ENCODE measurements around the gene ABHD2. TPM values are rescaled to one million over a fixed set of nuclear protein-coding genes. Genes with fewer than 3 reads are reported as not detected.
"Not testable (repeated sequence)": the region's sequence is repeated elsewhere in the genome, so short reads cannot be mapped to it uniquely, and the experiment has no call there.

The ABHD2 gene
- total RNA-seq, 2 experiments from 2014 or later = 62.4 to 63.5 TPM

GRCh38 chr15:89116404-89116803 lies 28.1 kb downstream of the ABHD2 start:
- H3K4me3 Mint-ChIP-seq = no peak overlapping the region
- peaks cover 18% of the 10 kb centered on the region for H3K4me1 Mint-ChIP-seq
- DNase-seq = no peak
- ChIA-PET CTCF (no interaction called here), POLR2A (no interaction called here)
- H3K27me3 Mint-ChIP-seq = no peaks in the 10 kb centered on the region
- peaks cover 50% of the 10 kb centered on the region for H3K36me3 Mint-ChIP-seq (ENCODE audit: low read depth)
- H3K27ac Mint-ChIP-seq = no peak overlapping the region
- no peaks in the 10 kb centered on the region for H3K9me3 Mint-ChIP-seq

GRCh38 chr15:89117790-89118189 lies 29.5 kb downstream of the ABHD2 start:
- Mint-ChIP-seq H3K4me3 (no peak overlapping the region), H3K36me3 (ENCODE audit: low read depth) (peaks cover 56% of the 10 kb centered on the region), H3K27ac (no peak overlapping the region), H3K9me3 (no peaks in the 10 kb centered on the region), H3K27me3 (no peaks in the 10 kb centered on the region), H3K4me1 (peaks cover 6% of the 10 kb centered on the region)
- no peak for DNase-seq
- POLR2A ChIA-PET = interaction anchor here (0.8 kb wide), 1 partner anchor 27 kb away, joined by 3 read pairs; no protein-coding TSS in a partner anchor
- CTCF ChIA-PET = interaction anchor here (1.3 to 1.4 kb wide), 3 partner anchors 11 to 60 kb away, joined by 4 read pairs; no protein-coding TSS in a partner anchor

GRCh38 chr15:89118481-89118989 lies 30.3 kb downstream of the ABHD2 start:
- ChIA-PET CTCF (interaction anchor here (1.3 to 1.4 kb wide), 3 partner anchors 11 to 61 kb away, joined by 4 read pairs; no protein-coding TSS in a partner anchor), POLR2A (interaction anchor here (0.8 kb wide), 1 partner anchor 27 kb away, joined by 3 read pairs; no protein-coding TSS in a partner anchor)
- no peaks in the 10 kb centered on the region for H3K9me3 Mint-ChIP-seq
- H3K27me3 Mint-ChIP-seq = no peaks in the 10 kb centered on the region
- no peak overlapping the region for H3K27ac Mint-ChIP-seq
- peaks cover 1% of the 10 kb centered on the region for H3K4me1 Mint-ChIP-seq
- DNase-seq = no peak
- H3K36me3 Mint-ChIP-seq (ENCODE audit: low read depth) = peaks cover 61% of the 10 kb centered on the region
- H3K4me3 Mint-ChIP-seq = no peak overlapping the region

GRCh38 chr15:89119489-89120478 lies 31.5 kb downstream of the ABHD2 start:
- Mint-ChIP-seq H3K27ac (no peak overlapping the region), H3K4me1 (peaks cover 1% of the 10 kb centered on the region), H3K27me3 (no peaks in the 10 kb centered on the region), H3K9me3 (no peaks in the 10 kb centered on the region), H3K36me3 (ENCODE audit: low read depth) (peaks cover 60% of the 10 kb centered on the region), H3K4me3 (no peak overlapping the region)
- ChIA-PET POLR2A (no interaction called here), CTCF (interaction anchor here (0.6 to 1.4 kb wide), 2 partner anchors 9 to 45 kb away, joined by 3 to 11 read pairs; no protein-coding TSS in a partner anchor)
- DNase-seq = no peak

- H3K27ac Mint-ChIP-seq, DNase-seq, POLR2A ChIA-PET, H3K4me1 Mint-ChIP-seq, H3K9me3 Mint-ChIP-seq, H3K4me3 Mint-ChIP-seq, H3K27me3 Mint-ChIP-seq: not testable (repeated sequence)
- peaks cover 58% of the 10 kb centered on the region for H3K36me3 Mint-ChIP-seq (ENCODE audit: low read depth)
- CTCF ChIA-PET = interaction anchor here (1.4 kb wide), 1 partner anchor 8 kb away, joined by 11 read pairs; no protein-coding TSS in a partner anchor
Measured at GRCh38 chr15:89120479-89121000, 32.3 kb downstream of the ABHD2 start.

- no peak overlapping the region for H3K4me3 Mint-ChIP-seq
- CTCF ChIA-PET = interaction anchor here (1.0 kb wide), 1 partner anchor 86 kb away, joined by 3 read pairs; no protein-coding TSS in a partner anchor
Measured at GRCh38 chr15:89121414-89121813, 33.2 kb downstream of the ABHD2 start.

DNA sequence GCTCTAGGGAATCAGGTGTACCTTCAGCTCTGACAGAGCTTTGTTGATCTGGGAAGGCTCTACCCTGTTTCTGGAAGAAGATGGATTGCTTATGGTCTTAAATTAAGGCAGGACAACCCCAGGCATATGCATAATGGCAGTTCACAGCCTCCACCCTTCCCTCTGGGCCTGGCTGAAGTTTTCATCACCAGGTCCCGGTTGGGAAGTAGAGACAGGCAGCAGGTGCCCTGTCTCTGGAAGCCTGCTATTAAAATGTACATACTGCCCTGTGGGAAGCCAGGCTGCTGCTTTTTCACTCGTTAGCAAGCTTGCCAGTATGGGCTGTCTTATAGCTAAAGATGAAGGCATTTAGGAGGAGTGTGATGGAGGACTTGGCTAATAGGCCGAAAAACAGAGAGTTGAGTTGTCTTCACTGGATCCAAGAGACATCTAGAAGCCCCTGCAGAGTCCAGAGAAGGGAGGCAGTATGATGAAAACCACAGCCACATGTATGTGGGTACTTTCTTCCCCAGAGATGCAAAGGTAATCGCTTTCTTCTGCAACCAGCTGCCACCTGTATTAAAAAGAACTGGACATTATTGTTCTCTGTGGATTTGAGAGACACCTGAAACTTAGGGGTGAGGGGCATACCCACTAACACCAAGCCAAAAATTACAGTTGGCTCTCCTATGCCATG lies 34.4 kb downstream of the ABHD2 start:
- no peaks in the 10 kb centered on the region for H3K27me3 Mint-ChIP-seq
- ChIA-PET POLR2A (interaction anchor here (0.6 kb wide), 1 partner anchor 22 kb away, joined by 3 read pairs; no protein-coding TSS in a partner anchor), CTCF (interaction anchor here (0.5 to 0.7 kb wide), 3 partner anchors 11 to 218 kb away, joined by 3 to 7 read pairs (median 4); no protein-coding TSS in a partner anchor)
- DNase-seq = no peak
- peaks cover 54% of the 10 kb centered on the region for H3K36me3 Mint-ChIP-seq (ENCODE audit: low read depth)
- H3K27ac Mint-ChIP-seq = no peak overlapping the region
- no peaks in the 10 kb centered on the region for H3K9me3 Mint-ChIP-seq
- no peak overlapping the region for H3K4me3 Mint-ChIP-seq
- peaks cover 10% of the 10 kb centered on the region for H3K4me1 Mint-ChIP-seq

More at GRCh38 chr15:89121414-89121813, 33.2 kb downstream of the ABHD2 start:
- POLR2A ChIA-PET = no interaction called here
- no peaks in the 10 kb centered on the region for H3K9me3 Mint-ChIP-seq
- peaks cover 5% of the 10 kb centered on the region for H3K4me1 Mint-ChIP-seq
- H3K27ac Mint-ChIP-seq = no peak overlapping the region
- peaks cover 60% of the 10 kb centered on the region for H3K36me3 Mint-ChIP-seq (ENCODE audit: low read depth)
- DNase-seq = no peak
- no peaks in the 10 kb centered on the region for H3K27me3 Mint-ChIP-seq

DNA sequence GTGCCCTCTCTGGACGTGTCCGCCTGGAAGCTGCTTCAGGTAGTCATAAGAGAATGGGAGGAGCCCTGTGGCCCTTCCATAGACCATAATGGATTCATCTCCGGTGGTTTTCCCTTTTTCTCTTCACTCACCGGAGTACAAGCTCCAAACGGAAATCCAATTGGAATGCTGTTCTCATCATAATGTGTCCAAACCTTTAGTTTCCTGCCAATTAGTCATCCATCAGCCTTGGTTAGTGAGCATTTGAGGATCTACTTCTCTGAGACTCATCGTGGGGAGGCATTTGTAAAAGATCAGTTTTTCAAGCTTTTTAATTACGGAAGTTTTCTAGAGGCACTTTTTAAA lies 34.9 kb downstream of the ABHD2 start:
- DNase-seq = no peak
- ChIA-PET CTCF (interaction anchor here (0.5 to 1.0 kb wide), 4 partner anchors 54 to 218 kb away, joined by 3 to 7 read pairs (median 4); no protein-coding TSS in a partner anchor), POLR2A (interaction anchor here (0.6 kb wide), 1 partner anchor 23 kb away, joined by 3 read pairs; no protein-coding TSS in a partner anchor)
- no peaks in the 10 kb centered on the region for H3K27me3 Mint-ChIP-seq
- no peak overlapping the region for H3K27ac Mint-ChIP-seq
- H3K36me3 Mint-ChIP-seq (ENCODE audit: low read depth) = peaks cover 52% of the 10 kb centered on the region
- no peak overlapping the region for H3K4me3 Mint-ChIP-seq
- H3K4me1 Mint-ChIP-seq = peaks cover 10% of the 10 kb centered on the region
- H3K9me3 Mint-ChIP-seq = no peaks in the 10 kb centered on the region

- ChIA-PET POLR2A (no interaction called here), CTCF (interaction anchor here (2.0 kb wide), 1 partner anchor 68 kb away, joined by 8 read pairs; no protein-coding TSS in a partner anchor)
- Mint-ChIP-seq H3K36me3 (ENCODE audit: low read depth) (peaks cover 38% of the 10 kb centered on the region), H3K27ac (no peak overlapping the region), H3K4me3 (no peak overlapping the region), H3K27me3 (no peaks in the 10 kb centered on the region), H3K4me1 (peaks cover 12% of the 10 kb centered on the region), H3K9me3 (no peaks in the 10 kb centered on the region)
- DNase-seq = no peak
Measured at GRCh38 chr15:89125088-89125826, 37.0 kb downstream of the ABHD2 start.

GRCh38 chr15:89126009-89126408 lies 37.8 kb downstream of the ABHD2 start:
- CTCF ChIA-PET = interaction anchor here (1.0 to 4.0 kb wide), 4 partner anchors 34 to 69 kb away, joined by 3 to 20 read pairs (median 6); no protein-coding TSS in a partner anchor
- DNase-seq = no peak
- H3K36me3 Mint-ChIP-seq (ENCODE audit: low read depth) = peaks cover 37% of the 10 kb centered on the region
- H3K4me3 Mint-ChIP-seq = no peak overlapping the region
- POLR2A ChIA-PET = interaction anchor here (1.1 to 1.9 kb wide), 2 partner anchors 22 to 38 kb away, joined by 3 to 8 read pairs; partner anchors contain the start of gene ABHD2
- no peaks in the 10 kb centered on the region for H3K27me3 Mint-ChIP-seq
- H3K27ac Mint-ChIP-seq = no peak overlapping the region
- H3K9me3 Mint-ChIP-seq = no peaks in the 10 kb centered on the region
- H3K4me1 Mint-ChIP-seq = peaks cover 20% of the 10 kb centered on the region

GRCh38 chr15:89127054-89127702 lies 38.9 kb downstream of the ABHD2 start:
- H3K4me3 Mint-ChIP-seq = no peak overlapping the region
- peaks cover 36% of the 10 kb centered on the region for H3K36me3 Mint-ChIP-seq (ENCODE audit: low read depth)
- CTCF ChIA-PET = interaction anchor here (0.5 to 4.7 kb wide), 11 partner anchors 16 to 222 kb away, joined by 3 to 43 read pairs (median 4); partner anchors contain the start of gene ABHD2
- peaks cover 27% of the 10 kb centered on the region for H3K4me1 Mint-ChIP-seq
- no peaks in the 10 kb centered on the region for H3K27me3 Mint-ChIP-seq
- H3K27ac Mint-ChIP-seq = no peak overlapping the region
- H3K9me3 Mint-ChIP-seq = no peaks in the 10 kb centered on the region
- DNase-seq = peak; percentile 24
- POLR2A ChIA-PET = interaction anchor here (0.6 to 1.9 kb wide), 3 partner anchors 23 to 40 kb away, joined by 3 to 8 read pairs (median 3); partner anchors contain the start of gene ABHD2
